C4-2B (cell line): ENCODE measurements around the gene ACVR1.

Experiments
- ZFX ChIP-seq: fragments of 450-650 bp; IDR thresholded peaks from 2 replicates; pipeline ENCODE4 v1.6.1; 2017
- TF ChIP-seq, protein P1 (sequence below): fragments of 450-650 bp; conservative IDR thresholded peaks from 2 replicates; pipeline ENCODE4 v1.5.1; 2017; ENCODE audit warnings: mild to moderate bottlenecking

GRCh38 chr2:157806426-157807077 is 69.6 kb downstream of the ACVR1 start:
- TF ChIP-seq, protein P1, sequence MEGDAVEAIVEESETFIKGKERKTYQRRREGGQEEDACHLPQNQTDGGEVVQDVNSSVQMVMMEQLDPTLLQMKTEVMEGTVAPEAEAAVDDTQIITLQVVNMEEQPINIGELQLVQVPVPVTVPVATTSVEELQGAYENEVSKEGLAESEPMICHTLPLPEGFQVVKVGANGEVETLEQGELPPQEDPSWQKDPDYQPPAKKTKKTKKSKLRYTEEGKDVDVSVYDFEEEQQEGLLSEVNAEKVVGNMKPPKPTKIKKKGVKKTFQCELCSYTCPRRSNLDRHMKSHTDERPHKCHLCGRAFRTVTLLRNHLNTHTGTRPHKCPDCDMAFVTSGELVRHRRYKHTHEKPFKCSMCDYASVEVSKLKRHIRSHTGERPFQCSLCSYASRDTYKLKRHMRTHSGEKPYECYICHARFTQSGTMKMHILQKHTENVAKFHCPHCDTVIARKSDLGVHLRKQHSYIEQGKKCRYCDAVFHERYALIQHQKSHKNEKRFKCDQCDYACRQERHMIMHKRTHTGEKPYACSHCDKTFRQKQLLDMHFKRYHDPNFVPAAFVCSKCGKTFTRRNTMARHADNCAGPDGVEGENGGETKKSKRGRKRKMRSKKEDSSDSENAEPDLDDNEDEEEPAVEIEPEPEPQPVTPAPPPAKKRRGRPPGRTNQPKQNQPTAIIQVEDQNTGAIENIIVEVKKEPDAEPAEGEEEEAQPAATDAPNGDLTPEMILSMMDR = no peak
- TF ChIP-seq ZFX = no peak
